WTC11 (cell line): ENCODE data around the gene DCAF16. TPM values are rescaled to one million over a fixed set of nuclear protein-coding genes. Genes with fewer than 3 reads are reported as not detected.
A peak's percentile ranks its signal among the peaks of the same experiment; 100 is the strongest.

Experiments used
- ATF3 ChIP-seq: sonication (generic); formaldehyde crosslinking; conservative IDR thresholded peaks from 2 replicates; pipeline ENCODE4 v1.8.1; 2022; ENCODE audit warnings: mild to moderate bottlenecking, missing genetic modification reagents
- CREM ChIP-seq: sonication (generic); formaldehyde crosslinking; IDR thresholded peaks from 2 replicates; pipeline ENCODE4 v1.8.1; 2022; ENCODE audit warnings: mild to moderate bottlenecking, missing genetic modification reagents, moderate library complexity
- E2F4 ChIP-seq: sonication (generic); formaldehyde crosslinking; IDR thresholded peaks from 2 replicates; pipeline ENCODE4 v1.8.1; 2022; ENCODE audit warnings: low read depth, mild to moderate bottlenecking, moderate library complexity, missing genetic modification reagents, borderline replicate concordance
- EMX1 ChIP-seq: fragments of 250-450 bp; sonication (Bioruptor Pico); IDR thresholded peaks from 2 replicates; pipeline ENCODE4 v1.8.0; 2021; ENCODE audit warnings: mild to moderate bottlenecking
- ERG ChIP-seq: fragments of 250-450 bp; sonication (Bioruptor Pico); IDR thresholded peaks from 2 replicates; pipeline ENCODE4 v1.8.0; 2021; ENCODE audit warnings: mild to moderate bottlenecking
- FOXK1 ChIP-seq: sonication (generic); formaldehyde crosslinking; IDR thresholded peaks from 2 replicates; pipeline ENCODE4 v1.8.0; 2022; ENCODE audit warnings: mild to moderate bottlenecking, moderate library complexity, missing genetic modification reagents
- GTF2I ChIP-seq: fragments of 250-450 bp; sonication (Bioruptor Pico); conservative IDR thresholded peaks from 2 replicates; pipeline ENCODE4 v1.4.0; 2021; ENCODE audit warnings: mild to moderate bottlenecking
- HMGA2 ChIP-seq: fragments of 250-450 bp; sonication (Bioruptor Pico); IDR thresholded peaks from 2 replicates; pipeline ENCODE4 v1.4.0; 2021; ENCODE audit warnings: mild to moderate bottlenecking, moderate library complexity
- HMGXB4 ChIP-seq: sonication (generic); formaldehyde crosslinking; IDR thresholded peaks from 2 replicates; pipeline ENCODE4 v1.8.1; 2023; ENCODE audit warnings: mild to moderate bottlenecking, moderate library complexity, missing genetic modification reagents
- MAX ChIP-seq: sonication (generic); formaldehyde crosslinking; IDR thresholded peaks from 2 replicates; pipeline ENCODE4 v1.8.0; 2022; ENCODE audit warnings: mild to moderate bottlenecking, missing genetic modification reagents
- NFYB ChIP-seq: sonication (generic); formaldehyde crosslinking; conservative IDR thresholded peaks from 2 replicates; pipeline ENCODE4 v1.8.0; 2022; ENCODE audit warnings: low read depth, missing genetic modification reagents
- NR2C2 ChIP-seq: sonication (generic); formaldehyde crosslinking; IDR thresholded peaks from 2 replicates; pipeline ENCODE4 v1.8.0; 2022; ENCODE audit warnings: mild to moderate bottlenecking, missing genetic modification reagents
- PREB ChIP-seq: sonication (generic); formaldehyde crosslinking; IDR thresholded peaks from 2 replicates; pipeline ENCODE4 v1.8.1; 2022; ENCODE audit warnings: mild to moderate bottlenecking, missing genetic modification reagents, moderate library complexity, borderline replicate concordance
- SMAD3 ChIP-seq: sonication (generic); formaldehyde crosslinking; IDR thresholded peaks from 2 replicates; pipeline ENCODE4 v1.8.0; 2022; ENCODE audit warnings: missing genetic modification reagents, mild to moderate bottlenecking, borderline replicate concordance
- SP1 ChIP-seq: sonication (generic); formaldehyde crosslinking; conservative IDR thresholded peaks from 2 replicates; pipeline ENCODE4 v1.8.1; 2022; ENCODE audit warnings: missing genetic modification reagents
- TEAD4 ChIP-seq: sonication (generic); formaldehyde crosslinking; IDR thresholded peaks from 2 replicates; pipeline ENCODE4 v1.8.0; 2022; ENCODE audit warnings: mild to moderate bottlenecking, missing genetic modification reagents
- TP53 ChIP-seq: sonication (generic); formaldehyde crosslinking; IDR thresholded peaks from 2 replicates; pipeline ENCODE4 v1.8.1; 2023; ENCODE audit warnings: mild to moderate bottlenecking, missing genetic modification reagents
- USF1 ChIP-seq: sonication (generic); formaldehyde crosslinking; IDR thresholded peaks from 2 replicates; pipeline ENCODE4 v1.8.0; 2022; ENCODE audit warnings: mild to moderate bottlenecking, missing genetic modification reagents
- ZNF219 ChIP-seq: sonication (generic); formaldehyde crosslinking; IDR thresholded peaks from 2 replicates; pipeline ENCODE4 v1.8.0; 2023; ENCODE audit warnings: missing genetic modification reagents, mild to moderate bottlenecking, borderline replicate concordance
- ZNF396 ChIP-seq: fragments of 250-450 bp; sonication (Bioruptor Pico); IDR thresholded peaks from 2 replicates; pipeline ENCODE4 v1.8.0; 2021; ENCODE audit warnings: mild to moderate bottlenecking, moderate library complexity, borderline replicate concordance
- ZNF512 ChIP-seq: sonication (generic); formaldehyde crosslinking; IDR thresholded peaks from 2 replicates; pipeline ENCODE4 v1.8.1; 2022; ENCODE audit warnings: missing genetic modification reagents, borderline replicate concordance
- ZNF532 ChIP-seq: fragments of 250-450 bp; sonication (Bioruptor Pico); IDR thresholded peaks from 2 replicates; pipeline ENCODE4 v1.9.0; 2021; ENCODE audit warnings: mild to moderate bottlenecking, borderline replicate concordance
- ZSCAN18 ChIP-seq: fragments of 250-450 bp; sonication (Bioruptor Pico); IDR thresholded peaks from 2 replicates; pipeline ENCODE4 v2.1.2; 2022; ENCODE audit warnings: mild to moderate bottlenecking, moderate library complexity
- total RNA-seq: library from RNA; stranded (reverse); gene quantifications from 3 replicates; pipeline ENCODE4 v1.2.3, GENCODE V29; 2021

Gene DCAF16
- total RNA-seq, 1 experiment from 2014 or later = 53.6 TPM

GRCh38 chr4:17810260-17811077 is at the start of gene DCAF16, which contains the start of gene NCAPG (continued):
- no peak for TF ChIP-seq ZNF219 (CRISPR knock-in tag)
- TF ChIP-seq USF1 (CRISPR knock-in tag) = no peak
- peak; percentile 46; the same call in 1 of the 2 replicates for TF ChIP-seq NR2C2 (CRISPR knock-in tag)
- TF ChIP-seq ZNF512 (CRISPR knock-in tag) = no peak
- TF ChIP-seq HMGXB4 (CRISPR knock-in tag) = peak; percentile 90
- no peak; the same call in none of the 2 replicates for TF ChIP-seq SMAD3 (CRISPR knock-in tag)
- TF ChIP-seq EMX1 = no peak
- TF ChIP-seq HMGA2 (CRISPR knock-in tag) = no peak
- TF ChIP-seq TEAD4 (CRISPR knock-in tag) = no peak
- TF ChIP-seq PREB = no peak
- no peak for TF ChIP-seq ZNF396 (CRISPR knock-in tag)
- TF ChIP-seq SP1 = peak; percentile 73
- TF ChIP-seq GTF2I (CRISPR knock-in tag) = no peak
- peak; percentile 92 for TF ChIP-seq MAX (CRISPR knock-in tag)
- peak; percentile 78 for TF ChIP-seq FOXK1 (CRISPR knock-in tag)
- no peak for TF ChIP-seq ERG
- peak; percentile 97 for TF ChIP-seq E2F4
- no peak for TF ChIP-seq NFYB (CRISPR knock-in tag)
- no peak; the same call in 1 of the 2 replicates for TF ChIP-seq ATF3 (CRISPR knock-in tag)
- peak; percentile 92 for TF ChIP-seq CREM (CRISPR knock-in tag)
- TF ChIP-seq ZNF532 (CRISPR knock-in tag) = no peak
- no peak for TF ChIP-seq ZSCAN18
- peak; percentile 79; the same call in 1 of the 2 replicates for TF ChIP-seq TP53
